Measurements from ENCODE around the gene INIP. TPM values are rescaled to one million over a fixed set of nuclear protein-coding genes. Genes with fewer than 3 reads are reported as not detected.

The INIP gene
- total RNA-seq, 1 experiment from 2014 or later = 16.0 TPM

DNA sequence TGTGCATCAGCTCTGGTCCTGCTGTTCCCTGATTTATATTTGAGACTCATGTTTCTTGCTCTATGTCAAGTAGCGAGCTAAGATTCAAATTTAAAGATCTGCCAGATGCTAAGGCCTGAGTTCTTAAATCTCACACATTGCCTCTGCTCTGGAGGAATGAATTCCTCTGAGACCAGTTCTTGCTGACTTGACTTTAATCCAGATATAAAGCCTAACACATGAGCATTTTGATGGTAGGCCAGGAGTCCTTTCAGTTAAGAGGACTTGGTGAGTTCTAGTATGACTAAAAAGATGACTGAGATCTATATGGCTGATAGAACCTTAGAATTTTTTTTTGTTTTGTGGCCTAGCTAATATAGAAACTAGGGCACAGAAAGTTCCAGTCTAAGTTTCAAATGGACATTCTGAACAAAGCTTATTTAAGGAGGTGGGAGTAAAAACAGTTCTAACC is 1.3 kb upstream of the INIP start:
- CTCF ChIA-PET = interaction anchor here (0.6 to 3.6 kb wide), 6 partner anchors 9 to 645 kb away, joined by 3 to 22 read pairs (median 8); no protein-coding TSS in a partner anchor

GRCh38 chr9:112712678-112713077 is 5.2 kb downstream of the INIP start:
- ATAC-seq (no peak), DNase-seq (ENCODE audit: low spot score) (no peak)
- TF ChIP-seq JAZF1 (CRISPR knock-in tag; IDR thresholded peaks at IDR 0.05) = no peak
- no peak for TF ChIP-seq PRRX2 (CRISPR knock-in tag; IDR thresholded peaks at IDR 0.05)
- no peak for TF ChIP-seq ZNF219 (CRISPR knock-in tag; IDR thresholded peaks at IDR 0.05; ENCODE audit: borderline replicate concordance)
- TF ChIP-seq FOXP1 (CRISPR knock-in tag; IDR thresholded peaks at IDR 0.05; ENCODE audit: borderline replicate concordance) = no peak
- no peak for TF ChIP-seq USF1 (CRISPR knock-in tag; IDR thresholded peaks at IDR 0.05)
- TF ChIP-seq, protein P1, sequence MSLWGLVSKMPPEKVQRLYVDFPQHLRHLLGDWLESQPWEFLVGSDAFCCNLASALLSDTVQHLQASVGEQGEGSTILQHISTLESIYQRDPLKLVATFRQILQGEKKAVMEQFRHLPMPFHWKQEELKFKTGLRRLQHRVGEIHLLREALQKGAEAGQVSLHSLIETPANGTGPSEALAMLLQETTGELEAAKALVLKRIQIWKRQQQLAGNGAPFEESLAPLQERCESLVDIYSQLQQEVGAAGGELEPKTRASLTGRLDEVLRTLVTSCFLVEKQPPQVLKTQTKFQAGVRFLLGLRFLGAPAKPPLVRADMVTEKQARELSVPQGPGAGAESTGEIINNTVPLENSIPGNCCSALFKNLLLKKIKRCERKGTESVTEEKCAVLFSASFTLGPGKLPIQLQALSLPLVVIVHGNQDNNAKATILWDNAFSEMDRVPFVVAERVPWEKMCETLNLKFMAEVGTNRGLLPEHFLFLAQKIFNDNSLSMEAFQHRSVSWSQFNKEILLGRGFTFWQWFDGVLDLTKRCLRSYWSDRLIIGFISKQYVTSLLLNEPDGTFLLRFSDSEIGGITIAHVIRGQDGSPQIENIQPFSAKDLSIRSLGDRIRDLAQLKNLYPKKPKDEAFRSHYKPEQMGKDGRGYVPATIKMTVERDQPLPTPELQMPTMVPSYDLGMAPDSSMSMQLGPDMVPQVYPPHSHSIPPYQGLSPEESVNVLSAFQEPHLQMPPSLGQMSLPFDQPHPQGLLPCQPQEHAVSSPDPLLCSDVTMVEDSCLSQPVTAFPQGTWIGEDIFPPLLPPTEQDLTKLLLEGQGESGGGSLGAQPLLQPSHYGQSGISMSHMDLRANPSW (CRISPR knock-in tag; conservative IDR thresholded peaks at IDR 0.05; ENCODE audit: low read depth) = no peak
- no peak for TF ChIP-seq SMAD3 (CRISPR knock-in tag; IDR thresholded peaks at IDR 0.05; ENCODE audit: borderline replicate concordance)
- TF ChIP-seq, protein P2, sequence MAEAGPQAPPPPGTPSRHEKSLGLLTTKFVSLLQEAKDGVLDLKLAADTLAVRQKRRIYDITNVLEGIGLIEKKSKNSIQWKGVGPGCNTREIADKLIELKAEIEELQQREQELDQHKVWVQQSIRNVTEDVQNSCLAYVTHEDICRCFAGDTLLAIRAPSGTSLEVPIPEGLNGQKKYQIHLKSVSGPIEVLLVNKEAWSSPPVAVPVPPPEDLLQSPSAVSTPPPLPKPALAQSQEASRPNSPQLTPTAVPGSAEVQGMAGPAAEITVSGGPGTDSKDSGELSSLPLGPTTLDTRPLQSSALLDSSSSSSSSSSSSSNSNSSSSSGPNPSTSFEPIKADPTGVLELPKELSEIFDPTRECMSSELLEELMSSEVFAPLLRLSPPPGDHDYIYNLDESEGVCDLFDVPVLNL (CRISPR knock-in tag; IDR thresholded peaks at IDR 0.05; ENCODE audit: borderline replicate concordance, low read depth) = no peak
- TF ChIP-seq HMGA2 (CRISPR knock-in tag; IDR thresholded peaks at IDR 0.05) = no peak
- no peak for TF ChIP-seq ZNF671 (CRISPR knock-in tag; IDR thresholded peaks at IDR 0.05)
- TF ChIP-seq, protein P3, sequence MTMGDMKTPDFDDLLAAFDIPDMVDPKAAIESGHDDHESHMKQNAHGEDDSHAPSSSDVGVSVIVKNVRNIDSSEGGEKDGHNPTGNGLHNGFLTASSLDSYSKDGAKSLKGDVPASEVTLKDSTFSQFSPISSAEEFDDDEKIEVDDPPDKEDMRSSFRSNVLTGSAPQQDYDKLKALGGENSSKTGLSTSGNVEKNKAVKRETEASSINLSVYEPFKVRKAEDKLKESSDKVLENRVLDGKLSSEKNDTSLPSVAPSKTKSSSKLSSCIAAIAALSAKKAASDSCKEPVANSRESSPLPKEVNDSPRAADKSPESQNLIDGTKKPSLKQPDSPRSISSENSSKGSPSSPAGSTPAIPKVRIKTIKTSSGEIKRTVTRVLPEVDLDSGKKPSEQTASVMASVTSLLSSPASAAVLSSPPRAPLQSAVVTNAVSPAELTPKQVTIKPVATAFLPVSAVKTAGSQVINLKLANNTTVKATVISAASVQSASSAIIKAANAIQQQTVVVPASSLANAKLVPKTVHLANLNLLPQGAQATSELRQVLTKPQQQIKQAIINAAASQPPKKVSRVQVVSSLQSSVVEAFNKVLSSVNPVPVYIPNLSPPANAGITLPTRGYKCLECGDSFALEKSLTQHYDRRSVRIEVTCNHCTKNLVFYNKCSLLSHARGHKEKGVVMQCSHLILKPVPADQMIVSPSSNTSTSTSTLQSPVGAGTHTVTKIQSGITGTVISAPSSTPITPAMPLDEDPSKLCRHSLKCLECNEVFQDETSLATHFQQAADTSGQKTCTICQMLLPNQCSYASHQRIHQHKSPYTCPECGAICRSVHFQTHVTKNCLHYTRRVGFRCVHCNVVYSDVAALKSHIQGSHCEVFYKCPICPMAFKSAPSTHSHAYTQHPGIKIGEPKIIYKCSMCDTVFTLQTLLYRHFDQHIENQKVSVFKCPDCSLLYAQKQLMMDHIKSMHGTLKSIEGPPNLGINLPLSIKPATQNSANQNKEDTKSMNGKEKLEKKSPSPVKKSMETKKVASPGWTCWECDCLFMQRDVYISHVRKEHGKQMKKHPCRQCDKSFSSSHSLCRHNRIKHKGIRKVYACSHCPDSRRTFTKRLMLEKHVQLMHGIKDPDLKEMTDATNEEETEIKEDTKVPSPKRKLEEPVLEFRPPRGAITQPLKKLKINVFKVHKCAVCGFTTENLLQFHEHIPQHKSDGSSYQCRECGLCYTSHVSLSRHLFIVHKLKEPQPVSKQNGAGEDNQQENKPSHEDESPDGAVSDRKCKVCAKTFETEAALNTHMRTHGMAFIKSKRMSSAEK (CRISPR knock-in tag; IDR thresholded peaks at IDR 0.05; ENCODE audit: borderline replicate concordance) = no peak
- no peak for TF ChIP-seq ETV6 (CRISPR knock-in tag; IDR thresholded peaks at IDR 0.05)
- TF ChIP-seq, protein P4, sequence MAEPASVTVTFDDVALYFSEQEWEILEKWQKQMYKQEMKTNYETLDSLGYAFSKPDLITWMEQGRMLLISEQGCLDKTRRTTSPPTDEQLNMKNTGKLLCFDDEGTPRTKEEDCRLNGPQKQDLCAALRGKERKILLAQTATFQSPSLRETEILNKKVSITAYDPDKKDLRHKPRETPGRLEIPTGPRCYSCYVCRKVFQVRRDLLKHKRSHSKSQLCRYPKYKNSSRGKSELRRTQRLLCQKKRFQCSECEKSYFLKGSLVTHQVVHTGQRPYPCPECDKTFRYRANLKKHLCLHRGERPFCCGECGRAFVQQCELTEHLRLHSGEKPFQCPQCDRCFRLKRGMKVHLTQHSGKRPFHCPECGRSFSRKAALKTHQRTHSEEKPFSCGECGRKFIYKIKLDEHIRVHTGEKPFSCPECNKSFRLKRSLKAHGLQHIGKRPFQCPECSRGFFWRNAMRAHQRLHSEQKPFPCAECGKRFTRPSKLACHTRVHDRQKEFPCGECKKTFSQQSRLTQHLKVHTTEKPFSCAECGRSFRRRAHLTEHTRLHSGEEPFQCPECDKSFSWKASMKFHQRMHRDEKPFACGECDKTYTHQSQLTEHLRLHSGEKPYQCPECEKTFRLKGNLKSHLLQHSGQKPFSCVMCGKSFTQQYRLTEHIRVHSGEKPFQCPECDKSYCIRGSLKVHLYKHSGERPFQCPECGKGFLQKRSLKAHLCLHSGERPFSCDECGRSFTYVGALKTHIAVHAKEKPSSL (CRISPR knock-in tag; conservative IDR thresholded peaks at IDR 0.05) = no peak
- TF ChIP-seq MYBL2 (CRISPR knock-in tag; IDR thresholded peaks at IDR 0.05) = no peak
- H3K4me1 Mint-ChIP-seq = peaks cover 5% of the 10 kb centered on the region; the same call in 1 of the 2 replicates
- no peak overlapping the region for H3K27ac Mint-ChIP-seq
- H3K27me3 Mint-ChIP-seq (ENCODE audit: low read depth) = no peaks in the 10 kb centered on the region
- H3K36me3 Mint-ChIP-seq = no peaks in the 10 kb centered on the region
- CTCF ChIA-PET = interaction anchor here (1.1 to 1.2 kb wide), 2 partner anchors 80 to 346 kb away, joined by 3 read pairs; no protein-coding TSS in a partner anchor
- H3K9me3 Mint-ChIP-seq = no peaks in the 10 kb centered on the region
- no peak overlapping the region for H3K4me3 Mint-ChIP-seq
- POLR2A ChIA-PET = interaction anchor here (0.6 kb wide), 1 partner anchor 51 kb away, joined by 5 read pairs; no protein-coding TSS in a partner anchor

More for the DNA sequence above, 1.3 kb upstream of the INIP start:
- Mint-ChIP-seq H3K27ac (no peak overlapping the region), H3K36me3 (no peaks in the 10 kb centered on the region), H3K9me3 (no peaks in the 10 kb centered on the region), H3K4me1 (peaks cover 3% of the 10 kb centered on the region; the same call in 1 of the 2 replicates), H3K27me3 (ENCODE audit: low read depth) (0 out of 2 replicates have a peak, but pooled peaks cover 2% of the 10 kb centered on the region), H3K4me3 (peak overlapping the region; percentile 54)
- ATAC-seq (no peak), DNase-seq (ENCODE audit: low spot score) (no peak)
- POLR2A ChIA-PET = no interaction called here
- TF ChIP-seq MYBL2 (CRISPR knock-in tag; IDR thresholded peaks at IDR 0.05) = no peak
- TF ChIP-seq EMX1 (CRISPR knock-in tag; IDR thresholded peaks at IDR 0.05) = no peak
- no peak for TF ChIP-seq KAT7 (CRISPR knock-in tag; IDR thresholded peaks at IDR 0.05; ENCODE audit: borderline replicate concordance)
- TF ChIP-seq ZNF263 (CRISPR knock-in tag; IDR thresholded peaks at IDR 0.05; ENCODE audit: low read depth) = no peak
